Nephron progenitor cell (in vitro differentiated cells): ENCODE data around the gene SLC24A4.

Experiments
- DNase-seq: peaks from one replicate; pipeline ENCODE4 v3.0.0; 2021
- H3K27ac Mint-ChIP-seq: 2 replicates; pipeline ENCODE4 v1.8.0; 2021; ENCODE audit warnings: mild to moderate bottlenecking, moderate library complexity, mixed read lengths
- H3K27me3 Mint-ChIP-seq: 2 replicates; pipeline ENCODE4 v1.8.0; 2021; ENCODE audit warnings: mild to moderate bottlenecking, low read depth, mixed read lengths; ENCODE audit not compliant: poor library complexity
- H3K36me3 Mint-ChIP-seq: 2 replicates; pipeline ENCODE4 v1.8.0; 2021; ENCODE audit warnings: low read depth, mixed read lengths
- H3K4me1 Mint-ChIP-seq: 2 replicates; pipeline ENCODE4 v1.8.0; 2021; ENCODE audit warnings: mixed read lengths
- H3K4me3 Mint-ChIP-seq: 2 replicates; pipeline ENCODE4 v1.8.0; 2021; ENCODE audit warnings: mild to moderate bottlenecking, moderate library complexity, mixed read lengths
- H3K9me3 Mint-ChIP-seq: 2 replicates; pipeline ENCODE4 v1.8.0; 2021; ENCODE audit warnings: mild to moderate bottlenecking, moderate library complexity, mixed read lengths
- TF ChIP-seq, protein P1 (sequence below): fragments of 200-600 bp; sonication (generic); IDR thresholded peaks from 2 replicates; pipeline ENCODE4 v1.5.0; 2021; ENCODE audit warnings: antibody characterized with exemption

Gene SLC24A4

DNA sequence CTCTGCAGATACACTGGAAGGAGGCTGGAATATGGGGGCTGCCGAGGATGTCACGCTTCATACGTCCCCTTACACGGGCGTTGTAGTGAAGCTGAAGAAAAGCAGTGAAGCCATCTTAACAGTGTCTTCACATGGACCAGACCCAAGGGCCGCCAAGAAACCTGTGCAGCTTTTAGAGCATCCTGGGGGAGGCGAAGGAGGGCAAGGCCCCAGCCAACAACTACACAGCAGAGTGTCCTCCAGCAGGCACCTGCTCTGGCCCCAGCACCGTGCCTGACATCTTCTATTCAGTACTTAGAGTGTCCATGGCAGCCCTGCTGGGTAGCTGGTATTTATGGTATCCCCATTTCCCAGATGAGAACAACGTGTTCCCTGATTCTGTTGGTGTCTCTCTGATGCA is 141.8 kb downstream of the SLC24A4 start:
- TF ChIP-seq, protein P1, sequence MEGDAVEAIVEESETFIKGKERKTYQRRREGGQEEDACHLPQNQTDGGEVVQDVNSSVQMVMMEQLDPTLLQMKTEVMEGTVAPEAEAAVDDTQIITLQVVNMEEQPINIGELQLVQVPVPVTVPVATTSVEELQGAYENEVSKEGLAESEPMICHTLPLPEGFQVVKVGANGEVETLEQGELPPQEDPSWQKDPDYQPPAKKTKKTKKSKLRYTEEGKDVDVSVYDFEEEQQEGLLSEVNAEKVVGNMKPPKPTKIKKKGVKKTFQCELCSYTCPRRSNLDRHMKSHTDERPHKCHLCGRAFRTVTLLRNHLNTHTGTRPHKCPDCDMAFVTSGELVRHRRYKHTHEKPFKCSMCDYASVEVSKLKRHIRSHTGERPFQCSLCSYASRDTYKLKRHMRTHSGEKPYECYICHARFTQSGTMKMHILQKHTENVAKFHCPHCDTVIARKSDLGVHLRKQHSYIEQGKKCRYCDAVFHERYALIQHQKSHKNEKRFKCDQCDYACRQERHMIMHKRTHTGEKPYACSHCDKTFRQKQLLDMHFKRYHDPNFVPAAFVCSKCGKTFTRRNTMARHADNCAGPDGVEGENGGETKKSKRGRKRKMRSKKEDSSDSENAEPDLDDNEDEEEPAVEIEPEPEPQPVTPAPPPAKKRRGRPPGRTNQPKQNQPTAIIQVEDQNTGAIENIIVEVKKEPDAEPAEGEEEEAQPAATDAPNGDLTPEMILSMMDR = no peak
- peaks cover 6% of the 10 kb centered on the region for H3K4me1 Mint-ChIP-seq
- H3K36me3 Mint-ChIP-seq = no peaks in the 10 kb centered on the region
- H3K4me3 Mint-ChIP-seq = no peak overlapping the region
- H3K27me3 Mint-ChIP-seq = peaks cover 7% of the 10 kb centered on the region
- no peak overlapping the region for H3K27ac Mint-ChIP-seq
- no peak for DNase-seq
- H3K9me3 Mint-ChIP-seq = peaks cover 20% of the 10 kb centered on the region

DNA sequence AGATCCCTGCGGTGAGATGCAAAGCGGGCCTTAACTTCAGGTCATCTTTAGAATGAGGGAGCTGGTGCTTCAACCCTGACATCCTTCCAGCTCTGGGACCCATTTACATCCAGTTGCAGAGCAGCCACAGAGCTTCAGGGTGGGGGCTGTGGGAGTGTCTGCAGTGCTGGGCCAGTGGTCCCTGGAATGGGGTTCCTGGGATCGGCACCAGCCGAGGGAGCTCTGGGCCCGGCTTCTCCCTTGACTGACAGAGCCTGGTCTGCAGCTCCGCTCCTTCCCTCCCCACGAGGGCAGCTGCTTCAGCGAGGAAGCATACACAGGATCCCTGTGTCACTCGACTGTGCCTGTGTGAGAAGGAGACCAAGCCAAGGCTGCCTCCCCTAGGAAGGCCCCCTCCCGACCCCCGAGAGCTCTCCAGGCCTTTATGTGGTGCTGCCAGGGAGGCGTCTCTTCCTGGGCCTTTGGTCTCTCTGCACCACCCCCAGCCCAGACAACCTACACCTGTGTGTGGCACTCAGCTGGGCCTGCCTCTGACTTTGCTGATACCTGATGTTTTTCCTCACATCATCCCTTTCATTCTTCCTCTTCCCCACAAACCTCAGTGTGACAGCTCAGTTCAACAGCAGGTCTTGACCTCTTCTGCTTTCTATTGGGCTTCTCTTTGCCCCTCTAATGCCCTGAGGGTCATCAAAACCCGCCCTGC is 142.5 kb downstream of the SLC24A4 start:
- Mint-ChIP-seq H3K4me1 (no peaks in the 10 kb centered on the region), H3K9me3 (peaks cover 28% of the 10 kb centered on the region), H3K27ac (no peak overlapping the region), H3K27me3 (peaks cover 5% of the 10 kb centered on the region), H3K4me3 (no peak overlapping the region), H3K36me3 (no peaks in the 10 kb centered on the region)
- no peak for DNase-seq
- TF ChIP-seq, protein P1 = no peak

DNA sequence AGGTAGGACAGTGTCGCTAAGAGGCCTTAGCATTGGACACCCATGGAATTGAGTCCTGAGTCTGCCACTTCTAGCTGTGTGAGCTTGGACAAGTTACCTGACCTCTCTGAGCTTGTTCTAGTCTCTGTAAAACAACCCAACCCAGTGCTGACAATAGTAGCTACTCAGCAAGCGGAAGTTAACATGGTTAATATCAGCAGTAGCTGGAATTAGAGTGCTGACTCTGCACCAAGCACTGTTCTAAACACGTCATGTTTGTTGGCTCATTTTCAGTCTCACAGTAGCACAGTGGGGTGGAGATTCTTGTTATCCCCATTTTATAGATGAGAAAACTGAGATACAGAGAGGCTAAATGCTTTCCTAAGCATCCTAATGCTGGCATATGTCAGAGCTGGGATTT is 143.1 kb downstream of the SLC24A4 start:
- no peaks in the 10 kb centered on the region for H3K4me1 Mint-ChIP-seq
- no peaks in the 10 kb centered on the region for H3K36me3 Mint-ChIP-seq
- no peak overlapping the region for H3K4me3 Mint-ChIP-seq
- TF ChIP-seq, protein P1 = no peak
- no peak for DNase-seq
- H3K27me3 Mint-ChIP-seq = peaks cover 5% of the 10 kb centered on the region
- H3K9me3 Mint-ChIP-seq = peaks cover 31% of the 10 kb centered on the region
- H3K27ac Mint-ChIP-seq = no peak overlapping the region

DNA sequence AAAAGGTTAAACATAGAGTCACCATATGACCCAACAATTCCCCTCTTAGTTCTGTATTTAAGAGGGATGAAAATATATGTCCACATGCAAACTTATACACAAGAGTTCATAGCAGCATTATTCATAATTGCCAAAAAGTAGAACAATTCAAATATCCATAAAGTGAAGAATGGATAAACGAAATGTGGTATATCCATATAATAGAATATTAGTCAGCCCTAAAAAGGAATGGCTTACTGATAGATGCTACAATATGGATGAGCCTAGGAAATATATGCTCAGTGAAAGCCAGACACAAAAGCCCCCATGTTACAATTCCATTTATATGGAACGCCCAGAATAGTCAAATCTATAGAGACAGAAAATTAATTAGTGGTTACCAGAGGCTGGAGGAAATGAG is 146.6 kb downstream of the SLC24A4 start:
- no peaks in the 10 kb centered on the region for H3K36me3 Mint-ChIP-seq
- H3K4me3 Mint-ChIP-seq = no peak overlapping the region
- no peak overlapping the region for H3K27ac Mint-ChIP-seq
- DNase-seq = no peak
- H3K4me1 Mint-ChIP-seq = no peaks in the 10 kb centered on the region
- TF ChIP-seq, protein P1 = no peak
- peaks cover under 1% of the 10 kb centered on the region for H3K27me3 Mint-ChIP-seq
- H3K9me3 Mint-ChIP-seq = peaks cover 31% of the 10 kb centered on the region

DNA sequence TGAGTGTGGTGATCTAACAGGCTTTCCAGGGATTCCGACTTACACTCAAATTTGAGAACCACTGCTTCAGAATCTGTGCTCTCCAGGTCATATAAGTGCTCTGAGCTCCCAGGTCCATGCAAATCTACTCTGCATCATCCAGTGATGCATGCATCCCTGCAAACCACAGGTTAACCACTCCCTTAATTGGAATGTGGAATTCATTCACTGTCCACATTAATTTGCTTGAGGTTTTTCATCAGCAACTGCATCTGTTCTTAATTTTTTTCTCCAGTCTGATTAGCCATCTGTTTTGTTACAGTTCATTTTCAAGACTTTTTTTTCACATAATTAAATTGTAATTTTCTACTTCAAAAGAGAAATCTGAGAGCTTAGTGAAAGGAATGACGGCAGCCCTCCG is 147.2 kb downstream of the SLC24A4 start:
- Mint-ChIP-seq H3K4me1 (no peaks in the 10 kb centered on the region), H3K27me3 (no peaks in the 10 kb centered on the region), H3K4me3 (no peak overlapping the region), H3K27ac (no peak overlapping the region), H3K36me3 (no peaks in the 10 kb centered on the region), H3K9me3 (peaks cover 31% of the 10 kb centered on the region)
- no peak for DNase-seq
- TF ChIP-seq, protein P1 = no peak

DNA sequence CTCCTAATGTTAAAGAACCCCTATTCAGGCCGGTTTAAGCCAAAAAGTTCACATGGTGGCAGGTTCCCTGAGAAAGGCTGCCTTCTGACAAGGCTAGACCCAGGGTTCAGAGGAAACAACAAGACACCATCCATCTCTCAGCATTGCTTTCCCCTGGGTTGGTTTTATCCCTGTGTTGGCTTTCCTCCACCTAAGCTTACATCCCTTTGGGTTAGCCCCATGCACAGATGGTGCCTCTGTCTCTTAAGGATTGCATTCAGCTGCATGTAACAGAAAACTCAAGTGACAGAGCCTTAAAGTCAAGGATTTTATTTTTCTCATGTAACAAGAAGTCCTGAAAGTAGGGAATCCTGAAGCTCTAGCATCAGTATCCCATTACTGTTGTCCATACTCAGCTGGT is 147.8 kb downstream of the SLC24A4 start:
- DNase-seq = no peak
- Mint-ChIP-seq H3K4me3 (no peak overlapping the region), H3K27me3 (no peaks in the 10 kb centered on the region), H3K4me1 (no peaks in the 10 kb centered on the region), H3K36me3 (no peaks in the 10 kb centered on the region), H3K9me3 (peaks cover 31% of the 10 kb centered on the region), H3K27ac (no peak overlapping the region)
- TF ChIP-seq, protein P1 = no peak
